Nephron progenitor cell (in vitro differentiated cells): ENCODE data around the gene PEX16.

Experiments used
- DNase-seq: peaks from one replicate; pipeline ENCODE4 v3.0.0; 2021
- H3K27ac Mint-ChIP-seq: 2 replicates; pipeline ENCODE4 v1.8.0; 2021; ENCODE audit warnings: mild to moderate bottlenecking, moderate library complexity, mixed read lengths
- H3K27me3 Mint-ChIP-seq: 2 replicates; pipeline ENCODE4 v1.8.0; 2021; ENCODE audit warnings: mild to moderate bottlenecking, low read depth, mixed read lengths; ENCODE audit not compliant: poor library complexity
- H3K36me3 Mint-ChIP-seq: 2 replicates; pipeline ENCODE4 v1.8.0; 2021; ENCODE audit warnings: low read depth, mixed read lengths
- H3K4me1 Mint-ChIP-seq: 2 replicates; pipeline ENCODE4 v1.8.0; 2021; ENCODE audit warnings: mixed read lengths
- H3K4me3 Mint-ChIP-seq: 2 replicates; pipeline ENCODE4 v1.8.0; 2021; ENCODE audit warnings: mild to moderate bottlenecking, moderate library complexity, mixed read lengths
- H3K9me3 Mint-ChIP-seq: 2 replicates; pipeline ENCODE4 v1.8.0; 2021; ENCODE audit warnings: mild to moderate bottlenecking, moderate library complexity, mixed read lengths
- CTCF ChIP-seq: fragments of 200-600 bp; sonication (generic); IDR thresholded peaks from 2 replicates; pipeline ENCODE4 v1.5.0; 2021; ENCODE audit warnings: antibody characterized with exemption

The PEX16 gene

DNA sequence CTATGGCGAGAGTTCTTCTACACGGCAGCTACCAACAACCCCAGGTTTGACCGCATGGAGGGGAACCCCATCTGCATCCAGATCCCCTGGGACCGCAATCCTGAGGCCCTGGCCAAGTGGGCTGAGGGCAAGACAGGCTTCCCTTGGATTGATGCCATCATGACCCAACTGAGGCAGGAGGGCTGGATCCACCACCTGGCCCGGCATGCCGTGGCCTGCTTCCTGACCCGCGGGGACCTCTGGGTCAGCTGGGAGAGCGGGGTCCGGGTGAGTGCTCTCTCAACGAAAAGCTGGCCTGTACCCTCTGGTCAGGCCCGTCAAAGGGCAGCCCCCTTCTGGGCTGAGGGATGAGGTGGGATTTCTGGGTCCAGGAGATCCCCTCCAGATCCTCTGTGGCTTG is 48.1 kb downstream of the PEX16 start:
- Mint-ChIP-seq H3K27ac (no peak overlapping the region), H3K27me3 (peaks cover 3% of the 10 kb centered on the region), H3K4me3 (no peak overlapping the region), H3K36me3 (peaks cover 37% of the 10 kb centered on the region), H3K4me1 (peaks cover 9% of the 10 kb centered on the region), H3K9me3 (no peaks in the 10 kb centered on the region)
- DNase-seq, result no peak
- TF ChIP-seq CTCF, result no peak

DNA sequence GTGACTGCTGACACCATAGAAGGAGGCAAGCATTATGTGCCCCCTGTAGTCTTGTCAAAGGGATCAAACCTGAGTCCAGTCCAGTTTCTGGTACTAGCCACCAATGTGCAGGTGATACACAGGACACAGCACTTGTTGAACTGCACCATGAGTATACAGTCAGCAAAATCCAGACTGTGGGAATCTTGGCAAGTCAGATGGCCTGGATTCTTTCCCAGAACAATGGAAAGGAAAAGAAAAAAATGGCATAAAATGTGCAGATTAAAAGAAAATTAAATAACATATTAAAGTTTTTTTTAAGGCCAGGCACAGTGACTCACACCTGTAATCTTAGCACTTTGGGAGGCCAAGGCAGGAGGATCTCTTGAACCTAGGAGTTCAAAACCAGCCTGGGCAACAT is 53.6 kb downstream of the PEX16 start:
- H3K27me3 Mint-ChIP-seq, result peaks cover 3% of the 10 kb centered on the region
- TF ChIP-seq CTCF, result no peak
- H3K36me3 Mint-ChIP-seq, result peaks cover 45% of the 10 kb centered on the region
- no peak overlapping the region for H3K27ac Mint-ChIP-seq
- DNase-seq, result no peak
- H3K4me3 Mint-ChIP-seq, result no peak overlapping the region
- no peaks in the 10 kb centered on the region for H3K9me3 Mint-ChIP-seq
- peaks cover 17% of the 10 kb centered on the region for H3K4me1 Mint-ChIP-seq

GRCh38 chr11:45860764-45861510 is 56.7 kb downstream of the PEX16 start:
- Mint-ChIP-seq H3K4me1 (peaks cover 27% of the 10 kb centered on the region), H3K27ac (peak overlapping the region; percentile 32), H3K27me3 (no peaks in the 10 kb centered on the region), H3K9me3 (no peaks in the 10 kb centered on the region), H3K36me3 (peaks cover 42% of the 10 kb centered on the region), H3K4me3 (no peak overlapping the region)
- no peak for TF ChIP-seq CTCF
- DNase-seq, result no peak

DNA sequence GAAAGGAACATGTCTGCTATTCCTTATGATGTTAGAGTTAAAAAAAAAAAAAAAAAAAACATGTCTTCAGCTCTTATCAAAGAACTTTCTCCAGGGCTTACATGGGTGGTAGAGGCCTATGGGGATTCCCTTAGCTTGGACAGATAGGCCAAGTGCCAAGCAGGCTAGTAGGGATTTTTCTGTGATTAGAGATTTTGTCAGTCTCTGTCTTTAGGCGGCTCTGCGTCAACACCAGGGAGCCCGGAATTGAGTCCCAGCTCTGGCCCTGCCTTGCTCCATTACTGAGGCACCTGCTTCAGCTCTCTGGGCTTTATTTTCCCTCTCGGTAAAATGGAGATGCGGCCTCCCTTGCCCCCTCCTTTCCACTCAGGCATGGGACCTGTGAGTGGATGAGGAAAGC is 57.3 kb downstream of the PEX16 start:
- H3K36me3 Mint-ChIP-seq, result peaks cover 36% of the 10 kb centered on the region
- H3K4me3 Mint-ChIP-seq, result no peak overlapping the region
- H3K27ac Mint-ChIP-seq, result no peak overlapping the region
- no peaks in the 10 kb centered on the region for H3K9me3 Mint-ChIP-seq
- DNase-seq, result no peak
- no peak for TF ChIP-seq CTCF
- peaks cover 21% of the 10 kb centered on the region for H3K4me1 Mint-ChIP-seq
- H3K27me3 Mint-ChIP-seq, result no peaks in the 10 kb centered on the region
